WTC11 (cell line): ENCODE data around the gene ACVR1. TPM values are rescaled to one million over a fixed set of nuclear protein-coding genes. Genes with fewer than 3 reads are reported as not detected.

Experiments
- ATAC-seq: fragments of 200-7000 bp; cut with Tn5 transposase; 2 replicates; pipeline ENCODE4 v1.10.0; 2021; ENCODE audit warnings: mild to moderate bottlenecking, moderate library complexity
- CTCF ChIA-PET: fragments of 300-600 bp; sonication (Branson Sonifier 250); formaldehyde crosslinking; loops from one replicate; lab custom pipeline; 2021; ENCODE audit warnings: antibody characterized with exemption; lab: Charles Lee
- POLR2A ChIA-PET: fragments of 350-600 bp; sonication (Branson Sonifier 250); formaldehyde crosslinking; loops from one replicate; lab custom pipeline; 2021; ENCODE audit warnings: antibody characterized with exemption; lab: Charles Lee
- DNase-seq: peaks from one replicate; pipeline ENCODE4 v3.0.0; 2021; ENCODE audit warnings: low spot score
- H3K27ac Mint-ChIP-seq: 2 replicates; pipeline ENCODE4 v1.8.0; 2021; ENCODE audit warnings: mixed read lengths
- H3K27me3 Mint-ChIP-seq: 2 replicates; pipeline ENCODE4 v1.8.0; 2021; ENCODE audit warnings: low read depth, mild to moderate bottlenecking, moderate library complexity, mixed read lengths
- H3K36me3 Mint-ChIP-seq: 2 replicates; pipeline ENCODE4 v1.8.0; 2021; ENCODE audit warnings: mixed read lengths
- H3K4me1 Mint-ChIP-seq: 2 replicates; pipeline ENCODE4 v1.8.0; 2022; ENCODE audit warnings: mixed read lengths
- H3K4me3 Mint-ChIP-seq: 2 replicates; pipeline ENCODE4 v1.8.0; 2021; ENCODE audit warnings: mild to moderate bottlenecking, moderate library complexity, mixed read lengths
- H3K9me3 Mint-ChIP-seq: 2 replicates; pipeline ENCODE4 v1.8.0; 2021; ENCODE audit warnings: mixed read lengths
- ATF1 ChIP-seq: sonication (generic); formaldehyde crosslinking; IDR thresholded peaks from 2 replicates; pipeline ENCODE4 v1.8.1; 2023; ENCODE audit warnings: mild to moderate bottlenecking, moderate library complexity, missing genetic modification reagents
- FOXJ3 ChIP-seq: sonication (generic); formaldehyde crosslinking; IDR thresholded peaks from 2 replicates; pipeline ENCODE4 v1.9.0; 2021; ENCODE audit warnings: missing genetic modification reagents, mild to moderate bottlenecking, borderline replicate concordance
- FOXK1 ChIP-seq: sonication (generic); formaldehyde crosslinking; IDR thresholded peaks from 2 replicates; pipeline ENCODE4 v1.8.0; 2022; ENCODE audit warnings: mild to moderate bottlenecking, moderate library complexity, missing genetic modification reagents
- GABPB1 ChIP-seq: sonication (generic); formaldehyde crosslinking; IDR thresholded peaks from 2 replicates; pipeline ENCODE4 v1.8.1; 2023; ENCODE audit warnings: mild to moderate bottlenecking, missing genetic modification reagents
- MAX ChIP-seq: sonication (generic); formaldehyde crosslinking; IDR thresholded peaks from 2 replicates; pipeline ENCODE4 v1.8.0; 2022; ENCODE audit warnings: mild to moderate bottlenecking, missing genetic modification reagents
- NR3C1 ChIP-seq: sonication (generic); formaldehyde crosslinking; conservative IDR thresholded peaks from 2 replicates; pipeline ENCODE4 v1.8.1; 2023; ENCODE audit warnings: low read depth, mild to moderate bottlenecking, missing genetic modification reagents
- RORB ChIP-seq: fragments of 250-450 bp; sonication (Bioruptor Pico); IDR thresholded peaks from 2 replicates; pipeline ENCODE4 v1.9.0; 2021; ENCODE audit warnings: mild to moderate bottlenecking
- SMAD3 ChIP-seq: sonication (generic); formaldehyde crosslinking; IDR thresholded peaks from 2 replicates; pipeline ENCODE4 v1.8.0; 2022; ENCODE audit warnings: missing genetic modification reagents, mild to moderate bottlenecking, borderline replicate concordance
- SP1 ChIP-seq: sonication (generic); formaldehyde crosslinking; conservative IDR thresholded peaks from 2 replicates; pipeline ENCODE4 v1.8.1; 2022; ENCODE audit warnings: missing genetic modification reagents
- STAT6 ChIP-seq: sonication (generic); formaldehyde crosslinking; conservative IDR thresholded peaks from 2 replicates; pipeline ENCODE4 v1.8.1; 2023; ENCODE audit warnings: mild to moderate bottlenecking, low read depth, missing genetic modification reagents, moderate library complexity
- ZNF138 ChIP-seq: sonication (generic); formaldehyde crosslinking; conservative IDR thresholded peaks from 2 replicates; pipeline ENCODE4 v1.8.1; 2022; ENCODE audit warnings: mild to moderate bottlenecking, moderate library complexity, missing genetic modification reagents
- ZNF671 ChIP-seq: fragments of 250-450 bp; sonication (Bioruptor Pico); IDR thresholded peaks from 2 replicates; pipeline ENCODE4 v1.8.0; 2021; ENCODE audit warnings: mild to moderate bottlenecking
- total RNA-seq: library from RNA; stranded (reverse); gene quantifications from 3 replicates; pipeline ENCODE4 v1.2.3, GENCODE V29; 2021
- TF ChIP-seq, protein P1 (sequence below): sonication (generic); formaldehyde crosslinking; IDR thresholded peaks from 2 replicates; pipeline ENCODE4 v1.8.1; 2022; ENCODE audit warnings: low read depth, mild to moderate bottlenecking, moderate library complexity, missing genetic modification reagents, borderline replicate concordance
- TF ChIP-seq, protein P2 (sequence below): sonication (generic); formaldehyde crosslinking; conservative IDR thresholded peaks from 2 replicates; pipeline ENCODE4 v1.8.1; 2022; ENCODE audit warnings: mild to moderate bottlenecking, missing genetic modification reagents
- TF ChIP-seq, protein P3 (sequence below): sonication (generic); formaldehyde crosslinking; IDR thresholded peaks from 2 replicates; pipeline ENCODE4 v1.8.1; 2023; ENCODE audit warnings: mild to moderate bottlenecking, missing genetic modification reagents
- TF ChIP-seq, protein P4 (sequence below): fragments of 250-450 bp; sonication (Bioruptor Pico); IDR thresholded peaks from 2 replicates; pipeline ENCODE4 v1.9.0; 2021; ENCODE audit warnings: moderate library complexity, mild to moderate bottlenecking, inconsistent platforms, borderline replicate concordance
- TF ChIP-seq, protein P5 (sequence below): sonication (generic); formaldehyde crosslinking; IDR thresholded peaks from 2 replicates; pipeline ENCODE4 v1.8.1; 2023; ENCODE audit warnings: mild to moderate bottlenecking, missing genetic modification reagents, moderate library complexity

The ACVR1 gene
- total RNA-seq, 1 experiment from 2014 or later = 19.2 TPM

GRCh38 chr2:157877761-157878400 lies 1.8 kb upstream of the ACVR1 start (continued):
- TF ChIP-seq STAT6 (CRISPR knock-in tag) (no peak), RORB (CRISPR knock-in tag) (no peak), GABPB1 (no peak), NR3C1 (no peak), MAX (CRISPR knock-in tag) (no peak), FOXJ3 (CRISPR knock-in tag) (no peak)
- TF ChIP-seq, protein P1, sequence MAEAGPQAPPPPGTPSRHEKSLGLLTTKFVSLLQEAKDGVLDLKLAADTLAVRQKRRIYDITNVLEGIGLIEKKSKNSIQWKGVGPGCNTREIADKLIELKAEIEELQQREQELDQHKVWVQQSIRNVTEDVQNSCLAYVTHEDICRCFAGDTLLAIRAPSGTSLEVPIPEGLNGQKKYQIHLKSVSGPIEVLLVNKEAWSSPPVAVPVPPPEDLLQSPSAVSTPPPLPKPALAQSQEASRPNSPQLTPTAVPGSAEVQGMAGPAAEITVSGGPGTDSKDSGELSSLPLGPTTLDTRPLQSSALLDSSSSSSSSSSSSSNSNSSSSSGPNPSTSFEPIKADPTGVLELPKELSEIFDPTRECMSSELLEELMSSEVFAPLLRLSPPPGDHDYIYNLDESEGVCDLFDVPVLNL (CRISPR knock-in tag) = no peak
- TF ChIP-seq, protein P2, sequence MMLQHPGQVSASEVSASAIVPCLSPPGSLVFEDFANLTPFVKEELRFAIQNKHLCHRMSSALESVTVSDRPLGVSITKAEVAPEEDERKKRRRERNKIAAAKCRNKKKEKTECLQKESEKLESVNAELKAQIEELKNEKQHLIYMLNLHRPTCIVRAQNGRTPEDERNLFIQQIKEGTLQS (CRISPR knock-in tag) = no peak
- TF ChIP-seq, protein P3, sequence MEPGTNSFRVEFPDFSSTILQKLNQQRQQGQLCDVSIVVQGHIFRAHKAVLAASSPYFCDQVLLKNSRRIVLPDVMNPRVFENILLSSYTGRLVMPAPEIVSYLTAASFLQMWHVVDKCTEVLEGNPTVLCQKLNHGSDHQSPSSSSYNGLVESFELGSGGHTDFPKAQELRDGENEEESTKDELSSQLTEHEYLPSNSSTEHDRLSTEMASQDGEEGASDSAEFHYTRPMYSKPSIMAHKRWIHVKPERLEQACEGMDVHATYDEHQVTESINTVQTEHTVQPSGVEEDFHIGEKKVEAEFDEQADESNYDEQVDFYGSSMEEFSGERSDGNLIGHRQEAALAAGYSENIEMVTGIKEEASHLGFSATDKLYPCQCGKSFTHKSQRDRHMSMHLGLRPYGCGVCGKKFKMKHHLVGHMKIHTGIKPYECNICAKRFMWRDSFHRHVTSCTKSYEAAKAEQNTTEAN (CRISPR knock-in tag) = no peak
- TF ChIP-seq, protein P4, sequence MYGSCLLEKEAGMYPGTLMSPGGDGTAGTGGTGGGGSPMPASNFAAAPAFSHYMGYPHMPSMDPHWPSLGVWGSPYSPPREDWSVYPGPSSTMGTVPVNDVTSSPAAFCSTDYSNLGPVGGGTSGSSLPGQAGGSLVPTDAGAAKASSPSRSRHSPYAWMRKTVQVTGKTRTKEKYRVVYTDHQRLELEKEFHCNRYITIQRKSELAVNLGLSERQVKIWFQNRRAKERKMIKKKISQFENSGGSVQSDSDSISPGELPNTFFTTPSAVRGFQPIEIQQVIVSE = no peak
- TF ChIP-seq, protein P5, sequence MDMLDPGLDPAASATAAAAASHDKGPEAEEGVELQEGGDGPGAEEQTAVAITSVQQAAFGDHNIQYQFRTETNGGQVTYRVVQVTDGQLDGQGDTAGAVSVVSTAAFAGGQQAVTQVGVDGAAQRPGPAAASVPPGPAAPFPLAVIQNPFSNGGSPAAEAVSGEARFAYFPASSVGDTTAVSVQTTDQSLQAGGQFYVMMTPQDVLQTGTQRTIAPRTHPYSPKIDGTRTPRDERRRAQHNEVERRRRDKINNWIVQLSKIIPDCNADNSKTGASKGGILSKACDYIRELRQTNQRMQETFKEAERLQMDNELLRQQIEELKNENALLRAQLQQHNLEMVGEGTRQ = no peak

DNA sequence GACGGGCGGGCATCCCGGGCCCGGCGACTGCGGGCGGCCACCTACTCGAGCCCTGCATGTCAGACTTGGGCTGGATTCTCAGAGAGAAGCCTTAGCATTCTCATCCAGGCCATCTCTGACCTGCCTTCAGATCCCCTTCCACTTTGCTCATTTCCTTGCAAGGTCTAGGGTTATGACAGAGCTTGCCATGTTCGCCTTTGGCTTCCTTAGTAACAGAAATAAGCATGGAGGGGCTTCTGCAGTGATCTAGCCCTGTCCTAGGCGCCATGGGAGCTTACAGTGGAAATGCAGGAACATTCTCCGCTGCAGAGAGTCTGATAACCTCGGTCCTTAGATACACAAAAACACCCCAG lies 632 bp upstream of the ACVR1 start:
- H3K4me3 Mint-ChIP-seq = peak overlapping the region; percentile 72
- no peak overlapping the region for H3K27ac Mint-ChIP-seq
- ATAC-seq (no peak), DNase-seq (no peak)
- TF ChIP-seq ZNF671 (no peak), ATF1 (CRISPR knock-in tag) (no peak), ZNF138 (CRISPR knock-in tag) (no peak), FOXK1 (CRISPR knock-in tag) (no peak), SP1 (no peak), SMAD3 (CRISPR knock-in tag) (no peak)
- no peaks in the 10 kb centered on the region; the same call in 1 of the 2 replicates for H3K27me3 Mint-ChIP-seq
- ChIA-PET POLR2A (interaction anchor here (0.6 to 1.3 kb wide), 7 partner anchors 22 to 1745 kb away, joined by 3 to 6 read pairs (median 3); no protein-coding TSS in a partner anchor), CTCF (interaction anchor here (0.6 to 2.8 kb wide), 23 partner anchors 9 to 549 kb away, joined by 3 to 11 read pairs (median 4); partner anchors contain the start of gene ACVR1C)
- H3K36me3 Mint-ChIP-seq = no peaks in the 10 kb centered on the region
- peaks cover 48% of the 10 kb centered on the region for H3K4me1 Mint-ChIP-seq
- no peaks in the 10 kb centered on the region for H3K9me3 Mint-ChIP-seq
